ENCODE measurements around the gene GCNT1. TPM values are rescaled to one million over a fixed set of nuclear protein-coding genes. Genes with fewer than 3 reads are reported as not detected.
A peak's percentile ranks its signal among the peaks of the same experiment; 100 is the strongest.

Gene GCNT1
- total and polyA plus RNA-seq, 2 of the 13 experiments (the other 11 are each of a cell fraction or from before 2014, with no cell fraction given) = 0.55 to 1.7 TPM

DNA sequence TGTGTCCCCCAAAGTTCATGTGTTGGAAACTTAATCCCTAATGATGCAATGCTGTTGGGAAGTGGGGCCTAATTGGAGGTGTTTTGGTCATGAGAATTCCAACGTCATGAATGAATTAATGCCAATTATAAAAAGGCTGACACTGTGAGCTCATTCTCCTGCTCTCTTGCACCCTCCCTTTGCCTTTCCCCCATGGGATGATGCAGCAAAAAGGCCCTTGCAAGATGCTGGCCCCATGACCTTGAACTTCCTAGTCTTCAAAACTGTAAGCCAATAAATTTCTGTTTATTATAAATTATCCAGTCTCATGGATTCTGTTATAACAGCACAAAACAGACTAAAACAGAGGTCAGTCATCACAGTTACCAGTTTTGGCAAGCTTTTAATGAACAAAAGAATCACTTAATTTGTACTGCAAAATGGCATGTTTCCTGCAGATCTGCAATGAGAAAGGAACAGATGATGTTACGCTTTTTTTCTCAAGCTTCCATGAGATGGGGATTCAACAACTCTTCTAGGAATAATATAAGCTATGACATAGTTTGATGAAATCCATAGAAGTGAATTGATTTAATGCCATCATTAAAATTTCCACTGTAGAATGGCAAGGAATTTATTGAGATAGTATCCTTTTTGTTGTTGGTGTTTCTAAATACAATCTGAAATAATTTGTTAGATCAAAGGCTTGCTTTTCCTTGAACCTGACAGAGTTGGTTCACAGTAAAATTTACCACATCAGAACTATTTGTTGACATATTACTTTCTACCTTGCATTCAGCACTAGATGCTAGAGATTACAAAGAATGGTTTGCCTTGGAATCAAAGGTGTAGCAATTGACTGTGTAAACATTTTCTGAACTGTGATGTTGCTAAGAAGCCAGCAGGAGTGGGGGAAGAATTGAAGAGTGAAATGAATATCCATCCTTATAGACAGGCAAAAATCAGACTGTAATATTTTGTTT lies 35.5 kb upstream of the GCNT1 start (continued):
- TF ChIP-seq, protein P1, sequence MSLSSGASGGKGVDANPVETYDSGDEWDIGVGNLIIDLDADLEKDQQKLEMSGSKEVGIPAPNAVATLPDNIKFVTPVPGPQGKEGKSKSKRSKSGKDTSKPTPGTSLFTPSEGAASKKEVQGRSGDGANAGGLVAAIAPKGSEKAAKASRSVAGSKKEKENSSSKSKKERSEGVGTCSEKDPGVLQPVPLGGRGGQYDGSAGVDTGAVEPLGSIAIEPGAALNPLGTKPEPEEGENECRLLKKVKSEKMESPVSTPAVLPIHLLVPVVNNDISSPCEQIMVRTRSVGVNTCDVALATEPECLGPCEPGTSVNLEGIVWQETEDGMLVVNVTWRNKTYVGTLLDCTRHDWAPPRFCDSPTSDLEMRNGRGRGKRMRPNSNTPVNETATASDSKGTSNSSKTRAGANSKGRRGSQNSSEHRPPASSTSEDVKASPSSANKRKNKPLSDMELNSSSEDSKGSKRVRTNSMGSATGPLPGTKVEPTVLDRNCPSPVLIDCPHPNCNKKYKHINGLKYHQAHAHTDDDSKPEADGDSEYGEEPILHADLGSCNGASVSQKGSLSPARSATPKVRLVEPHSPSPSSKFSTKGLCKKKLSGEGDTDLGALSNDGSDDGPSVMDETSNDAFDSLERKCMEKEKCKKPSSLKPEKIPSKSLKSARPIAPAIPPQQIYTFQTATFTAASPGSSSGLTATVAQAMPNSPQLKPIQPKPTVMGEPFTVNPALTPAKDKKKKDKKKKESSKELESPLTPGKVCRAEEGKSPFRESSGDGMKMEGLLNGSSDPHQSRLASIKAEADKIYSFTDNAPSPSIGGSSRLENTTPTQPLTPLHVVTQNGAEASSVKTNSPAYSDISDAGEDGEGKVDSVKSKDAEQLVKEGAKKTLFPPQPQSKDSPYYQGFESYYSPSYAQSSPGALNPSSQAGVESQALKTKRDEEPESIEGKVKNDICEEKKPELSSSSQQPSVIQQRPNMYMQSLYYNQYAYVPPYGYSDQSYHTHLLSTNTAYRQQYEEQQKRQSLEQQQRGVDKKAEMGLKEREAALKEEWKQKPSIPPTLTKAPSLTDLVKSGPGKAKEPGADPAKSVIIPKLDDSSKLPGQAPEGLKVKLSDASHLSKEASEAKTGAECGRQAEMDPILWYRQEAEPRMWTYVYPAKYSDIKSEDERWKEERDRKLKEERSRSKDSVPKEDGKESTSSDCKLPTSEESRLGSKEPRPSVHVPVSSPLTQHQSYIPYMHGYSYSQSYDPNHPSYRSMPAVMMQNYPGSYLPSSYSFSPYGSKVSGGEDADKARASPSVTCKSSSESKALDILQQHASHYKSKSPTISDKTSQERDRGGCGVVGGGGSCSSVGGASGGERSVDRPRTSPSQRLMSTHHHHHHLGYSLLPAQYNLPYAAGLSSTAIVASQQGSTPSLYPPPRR (CRISPR knock-in tag; IDR thresholded peaks at IDR 0.05; ENCODE audit: borderline replicate concordance) = peak; percentile 79; the same call in 1 of the 2 replicates
- TF ChIP-seq HDAC6 (IDR thresholded peaks at IDR 0.05; ENCODE audit: low read depth, low read length) (no peak), FOXK1 (CRISPR knock-in tag; IDR thresholded peaks at IDR 0.05; ENCODE audit: borderline replicate concordance, low read depth) (no peak), GATA4 (IDR thresholded peaks at IDR 0.05; ENCODE audit: borderline replicate concordance, low read depth) (peak; percentile 93), SIX1 (CRISPR knock-in tag; IDR thresholded peaks at IDR 0.05; ENCODE audit: borderline replicate concordance) (peak; percentile 83; the same call in 1 of the 2 replicates), SMAD3 (CRISPR knock-in tag; IDR thresholded peaks at IDR 0.05) (no peak), ZNF746 (CRISPR knock-in tag; IDR thresholded peaks at IDR 0.05) (no peak), DPF2 (CRISPR knock-in tag; IDR thresholded peaks at IDR 0.05; ENCODE audit: borderline replicate concordance, low read depth) (peak; percentile 56), HES4 (CRISPR knock-in tag; IDR thresholded peaks at IDR 0.05; ENCODE audit: borderline replicate concordance) (no peak), ZFP36L1 (CRISPR knock-in tag; IDR thresholded peaks at IDR 0.05) (no peak), SSRP1 (CRISPR knock-in tag; IDR thresholded peaks at IDR 0.05) (no peak), ZMYM3 (CRISPR knock-in tag; IDR thresholded peaks at IDR 0.05) (no peak), SALL1 (CRISPR knock-in tag; IDR thresholded peaks at IDR 0.05) (peak; percentile 35; the same call in 1 of the 2 replicates)
- TF ChIP-seq, protein P2, sequence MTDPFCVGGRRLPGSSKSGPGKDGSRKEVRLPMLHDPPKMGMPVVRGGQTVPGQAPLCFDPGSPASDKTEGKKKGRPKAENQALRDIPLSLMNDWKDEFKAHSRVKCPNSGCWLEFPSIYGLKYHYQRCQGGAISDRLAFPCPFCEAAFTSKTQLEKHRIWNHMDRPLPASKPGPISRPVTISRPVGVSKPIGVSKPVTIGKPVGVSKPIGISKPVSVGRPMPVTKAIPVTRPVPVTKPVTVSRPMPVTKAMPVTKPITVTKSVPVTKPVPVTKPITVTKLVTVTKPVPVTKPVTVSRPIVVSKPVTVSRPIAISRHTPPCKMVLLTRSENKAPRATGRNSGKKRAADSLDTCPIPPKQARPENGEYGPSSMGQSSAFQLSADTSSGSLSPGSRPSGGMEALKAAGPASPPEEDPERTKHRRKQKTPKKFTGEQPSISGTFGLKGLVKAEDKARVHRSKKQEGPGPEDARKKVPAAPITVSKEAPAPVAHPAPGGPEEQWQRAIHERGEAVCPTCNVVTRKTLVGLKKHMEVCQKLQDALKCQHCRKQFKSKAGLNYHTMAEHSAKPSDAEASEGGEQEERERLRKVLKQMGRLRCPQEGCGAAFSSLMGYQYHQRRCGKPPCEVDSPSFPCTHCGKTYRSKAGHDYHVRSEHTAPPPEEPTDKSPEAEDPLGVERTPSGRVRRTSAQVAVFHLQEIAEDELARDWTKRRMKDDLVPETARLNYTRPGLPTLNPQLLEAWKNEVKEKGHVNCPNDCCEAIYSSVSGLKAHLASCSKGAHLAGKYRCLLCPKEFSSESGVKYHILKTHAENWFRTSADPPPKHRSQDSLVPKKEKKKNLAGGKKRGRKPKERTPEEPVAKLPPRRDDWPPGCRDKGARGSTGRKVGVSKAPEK (CRISPR knock-in tag; IDR thresholded peaks at IDR 0.05; ENCODE audit: borderline replicate concordance) = no peak
- TF ChIP-seq, protein P3, sequence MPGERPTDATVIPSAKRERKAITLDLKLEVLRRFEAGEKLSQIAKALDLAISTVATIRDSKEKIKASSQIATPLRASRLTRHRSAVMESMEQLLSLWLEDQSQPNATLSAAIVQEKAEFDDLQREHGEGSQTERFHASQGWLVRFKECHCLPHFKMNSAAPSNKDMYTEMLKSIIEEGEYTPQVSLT (CRISPR knock-in tag; IDR thresholded peaks at IDR 0.05; ENCODE audit: borderline replicate concordance, low read depth) = no peak
- TF ChIP-seq, protein P4, sequence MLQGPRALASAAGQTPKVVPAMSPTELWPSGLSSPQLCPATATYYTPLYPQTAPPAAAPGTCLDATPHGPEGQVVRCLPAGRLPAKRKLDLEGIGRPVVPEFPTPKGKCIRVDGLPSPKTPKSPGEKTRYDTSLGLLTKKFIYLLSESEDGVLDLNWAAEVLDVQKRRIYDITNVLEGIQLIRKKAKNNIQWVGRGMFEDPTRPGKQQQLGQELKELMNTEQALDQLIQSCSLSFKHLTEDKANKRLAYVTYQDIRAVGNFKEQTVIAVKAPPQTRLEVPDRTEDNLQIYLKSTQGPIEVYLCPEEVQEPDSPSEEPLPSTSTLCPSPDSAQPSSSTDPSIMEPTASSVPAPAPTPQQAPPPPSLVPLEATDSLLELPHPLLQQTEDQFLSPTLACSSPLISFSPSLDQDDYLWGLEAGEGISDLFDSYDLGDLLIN (CRISPR knock-in tag; IDR thresholded peaks at IDR 0.05; ENCODE audit: borderline replicate concordance) = no peak
- TF ChIP-seq, protein P5, sequence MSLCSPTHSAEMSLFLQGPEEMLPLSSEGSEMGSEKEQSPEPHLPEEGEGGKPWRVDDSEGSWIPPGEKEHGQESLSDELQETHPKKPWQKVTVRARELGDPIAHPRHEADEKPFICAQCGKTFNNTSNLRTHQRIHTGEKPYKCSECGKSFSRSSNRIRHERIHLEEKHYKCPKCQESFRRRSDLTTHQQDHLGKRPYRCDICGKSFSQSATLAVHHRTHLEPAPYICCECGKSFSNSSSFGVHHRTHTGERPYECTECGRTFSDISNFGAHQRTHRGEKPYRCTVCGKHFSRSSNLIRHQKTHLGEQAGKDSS (CRISPR knock-in tag; IDR thresholded peaks at IDR 0.05; ENCODE audit: borderline replicate concordance, low read depth) = no peak
